Fibroblast of skin of abdomen (primary cell): ENCODE results near the gene MYO1B.

ENCODE experiments used
- DNase-seq: peaks from one replicate; pipeline ENCODE4 v3.0.0-alpha.2; 2013

Gene MYO1B

GRCh38 chr2:191263050-191263449 lies 17.8 kb downstream of the MYO1B start:
- no peak for DNase-seq

- DNase-seq = peak; percentile 90
Observed at GRCh38 chr2:191264647-191265081, 19.5 kb downstream of the MYO1B start.

GRCh38 chr2:191265311-191266170 lies 20.3 kb downstream of the MYO1B start:
- DNase-seq = peak; percentile 85

GRCh38 chr2:191266201-191266600 lies 21.0 kb downstream of the MYO1B start:
- peak; percentile 36 for DNase-seq

DNA sequence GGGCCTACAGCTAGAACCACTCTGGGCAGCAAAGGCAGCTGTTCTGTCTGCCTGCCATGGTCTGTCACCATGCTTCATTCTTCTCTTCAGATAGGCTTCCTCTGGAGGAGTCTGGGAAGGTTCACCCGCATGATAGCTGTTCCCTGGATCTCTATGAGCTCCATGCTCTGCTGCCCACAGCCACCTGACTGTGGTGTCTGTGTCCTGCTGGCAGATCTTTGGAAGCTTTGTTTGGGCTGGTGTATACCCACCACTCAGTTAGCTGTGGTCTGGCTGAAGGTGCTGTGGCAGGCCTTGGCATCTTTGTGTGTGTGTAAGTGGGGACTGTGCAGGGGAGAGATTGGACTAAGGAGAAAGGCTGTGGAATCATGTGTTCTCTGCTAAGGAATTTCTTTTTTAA lies 23.4 kb downstream of the MYO1B start:
- DNase-seq = no peak

DNA sequence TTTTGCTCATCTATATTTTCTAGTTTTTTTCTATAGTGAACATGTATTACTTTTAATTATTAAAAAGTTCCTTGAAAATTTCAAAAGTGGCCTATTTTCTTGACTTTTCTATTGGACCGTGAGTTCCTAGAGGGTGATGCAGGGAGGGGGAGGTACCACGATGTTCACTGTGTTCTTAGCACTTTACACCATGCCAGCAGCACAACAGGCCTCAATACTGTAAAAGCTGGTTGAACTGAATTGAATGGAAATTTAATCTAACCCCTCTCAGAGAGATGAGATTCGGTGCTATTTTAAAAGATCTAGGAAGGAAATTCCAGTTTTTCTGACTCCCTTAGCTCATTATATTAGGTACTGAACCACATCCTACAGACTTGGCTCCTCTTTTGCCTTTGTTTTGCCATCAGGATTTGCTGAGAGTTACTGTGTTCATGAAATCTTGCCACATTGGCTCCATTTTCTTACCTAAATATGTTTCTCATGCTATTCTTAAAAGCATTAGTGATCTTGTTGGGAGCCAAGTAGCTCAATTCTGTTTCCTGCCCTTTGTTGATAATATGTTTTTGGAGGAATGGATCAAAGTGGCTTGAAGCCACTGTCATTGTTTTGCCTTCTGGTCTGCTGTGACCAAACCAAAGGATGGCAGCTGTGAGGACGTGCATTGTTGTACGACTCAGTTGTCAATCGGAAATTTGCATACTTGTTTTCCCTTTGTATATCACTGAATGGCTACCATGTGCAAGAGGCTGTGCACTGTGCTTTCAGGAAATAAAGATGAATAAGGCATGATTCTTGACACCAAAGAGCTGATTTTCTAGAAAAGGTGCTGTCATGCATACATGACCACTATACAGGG lies 25.3 kb downstream of the MYO1B start:
- no peak for DNase-seq

GRCh38 chr2:191272064-191272463 lies 26.9 kb downstream of the MYO1B start:
- no peak for DNase-seq

DNA sequence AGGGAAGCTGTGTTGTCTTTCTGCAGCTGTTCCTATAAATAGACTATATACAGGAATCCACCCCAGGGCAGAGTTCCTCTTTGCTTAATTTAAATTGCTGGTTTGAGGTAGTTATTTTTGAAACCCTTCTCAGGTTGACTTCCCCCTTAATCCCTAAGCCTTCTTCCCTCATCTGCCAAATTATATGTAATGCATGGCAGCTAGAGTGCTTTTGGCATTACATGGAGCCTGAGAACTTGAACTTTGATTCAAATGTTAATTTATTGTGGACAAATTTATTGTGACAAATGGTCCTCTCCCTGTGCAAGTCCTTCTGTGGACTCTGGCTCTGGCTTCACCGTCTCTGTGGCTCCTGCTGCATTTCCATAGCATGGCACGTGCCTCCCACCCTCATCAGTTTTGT lies 29.2 kb downstream of the MYO1B start:
- no peak for DNase-seq

- DNase-seq = peak; percentile 29
Observed at GRCh38 chr2:191276792-191277465, 31.7 kb downstream of the MYO1B start.

DNA sequence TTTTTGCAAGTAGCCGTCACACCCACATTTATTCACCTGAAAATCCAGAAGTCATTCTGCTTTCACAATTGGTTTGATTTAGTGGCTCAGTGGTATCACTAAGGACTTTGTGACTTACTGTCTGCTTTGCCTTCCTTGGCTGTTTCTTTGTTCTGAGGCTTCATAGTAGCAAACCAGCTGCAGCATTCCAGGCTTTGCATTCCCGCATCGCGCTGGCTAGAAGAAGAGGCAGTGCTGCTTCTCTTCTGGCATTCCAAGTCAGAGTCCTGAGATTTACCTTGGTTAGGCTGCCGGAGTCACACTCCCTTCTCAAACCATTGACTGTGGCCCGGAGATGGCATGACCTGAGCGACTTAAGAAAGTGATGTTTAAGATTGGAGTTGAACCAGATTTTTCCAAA lies 35.1 kb downstream of the MYO1B start:
- DNase-seq = no peak

- DNase-seq = no peak
Observed at GRCh38 chr2:191280834-191281756, 35.9 kb downstream of the MYO1B start.

- no peak for DNase-seq
Observed at GRCh38 chr2:191285252-191285651, 40.0 kb downstream of the MYO1B start.

DNA sequence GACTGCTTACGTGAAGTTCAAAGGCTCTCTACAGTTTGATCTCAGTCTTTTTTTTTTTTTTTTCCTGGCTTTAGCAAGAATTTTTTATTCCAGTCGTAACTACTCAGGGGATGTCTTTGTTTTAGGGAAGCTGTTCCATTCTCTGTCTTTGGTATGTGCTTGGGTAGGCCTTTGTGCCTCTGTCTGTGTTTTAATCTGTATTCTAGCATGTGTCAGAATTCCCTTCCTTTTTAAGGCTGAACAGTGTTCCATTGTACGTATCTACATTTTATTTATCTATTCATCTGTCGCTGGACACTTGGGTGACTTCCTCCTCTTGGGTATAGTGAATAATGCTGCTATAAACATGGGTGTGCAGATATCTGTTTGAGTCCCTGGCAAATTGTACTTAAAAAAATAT lies 42.6 kb downstream of the MYO1B start:
- no peak for DNase-seq

GRCh38 chr2:191289049-191289448 lies 43.8 kb downstream of the MYO1B start:
- DNase-seq = no peak

- no peak for DNase-seq
Observed at GRCh38 chr2:191291471-191291870, 46.3 kb downstream of the MYO1B start.

DNA sequence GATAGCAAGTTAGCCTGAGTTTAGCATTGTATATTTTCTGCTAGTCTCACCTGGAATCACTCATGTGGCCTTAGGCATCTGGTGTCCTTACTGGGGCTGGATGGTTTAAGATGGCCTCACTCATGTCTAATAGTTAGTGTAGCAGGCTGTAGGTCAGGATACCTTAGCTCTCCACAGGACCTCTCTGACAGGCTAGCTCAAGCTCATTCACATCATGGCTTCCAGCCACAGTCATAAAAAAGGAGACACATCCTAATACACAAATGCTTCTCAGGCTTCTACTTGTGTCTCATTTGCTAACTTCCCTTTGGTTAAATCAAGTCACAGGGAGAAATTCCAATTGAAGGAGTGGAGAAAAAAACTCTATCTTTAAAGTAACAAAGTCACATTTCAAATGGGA lies 47.7 kb downstream of the MYO1B start:
- DNase-seq = no peak

GRCh38 chr2:191295088-191295487 lies 49.9 kb downstream of the MYO1B start:
- no peak for DNase-seq

- DNase-seq = no peak
Observed at GRCh38 chr2:191296083-191297006, 51.1 kb downstream of the MYO1B start.

DNA sequence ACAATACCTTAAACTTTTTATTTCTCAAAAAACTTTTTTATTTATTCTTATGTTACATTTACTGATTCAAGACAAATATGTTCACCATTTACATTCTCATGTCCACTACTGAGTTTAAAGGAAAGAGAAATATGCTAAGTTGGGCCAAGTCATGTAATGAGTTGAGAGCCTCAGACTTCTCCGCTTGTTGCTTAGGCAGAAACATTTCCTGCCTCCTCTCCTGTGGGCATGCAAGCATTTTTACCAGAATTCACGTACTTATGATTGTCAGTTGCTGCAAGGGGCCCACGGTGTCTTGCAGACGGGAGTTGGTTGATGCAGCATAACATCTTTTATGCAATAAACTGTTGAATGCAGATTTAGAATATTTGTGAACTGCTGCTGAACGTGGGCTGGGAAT lies 51.8 kb downstream of the MYO1B start:
- no peak for DNase-seq

GRCh38 chr2:191298306-191298705 lies 53.1 kb downstream of the MYO1B start:
- peak; percentile 25 for DNase-seq

DNA sequence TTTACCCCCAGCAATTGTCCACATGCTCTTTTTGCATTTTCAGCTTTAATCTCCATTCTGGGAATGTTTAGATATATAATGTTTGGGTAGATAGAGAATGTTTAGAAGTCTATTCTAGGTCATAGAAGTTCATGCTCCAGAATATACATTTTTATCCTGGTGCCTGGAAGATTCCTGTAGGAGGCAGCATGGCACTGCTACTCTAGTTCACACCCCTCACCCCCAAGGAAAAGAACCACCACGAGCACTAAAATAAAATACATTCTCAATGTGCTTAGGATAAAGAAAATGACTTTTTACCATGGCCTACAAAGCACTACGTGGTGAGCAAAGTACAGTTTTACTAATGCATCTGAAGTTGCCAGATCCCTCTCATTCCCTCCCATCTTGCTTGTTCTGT lies 53.8 kb downstream of the MYO1B start:
- no peak for DNase-seq
